GM12878 (cell line): ENCODE measurements around the gene SNAPC4. TPM values are rescaled to one million over a fixed set of nuclear protein-coding genes. Genes with fewer than 3 reads are reported as not detected.

Experiments used
- BRCA1 ChIP-seq: IDR thresholded peaks from 2 replicates; pipeline ENCODE4 v1.6.1; 2011; ENCODE audit warnings: low read depth, low read length, improper control_type of control experiment
- CEBPZ ChIP-seq: fragments of 150-350 bp; IDR thresholded peaks from 2 replicates; pipeline ENCODE4 v1.6.1; 2016; ENCODE audit warnings: low read depth, low read length
- CHD4 ChIP-seq: fragments of 200-600 bp; sonication (generic); IDR thresholded peaks from 2 replicates; pipeline ENCODE4 v1.6.1; 2016; ENCODE audit warnings: mild to moderate bottlenecking
- DPF2 ChIP-seq: fragments of 450-650 bp; IDR thresholded peaks from 2 replicates; pipeline ENCODE4 v1.6.1; 2017; ENCODE audit warnings: mild to moderate bottlenecking
- EP300 ChIP-seq, 2 experiments: fragments of 150-350 bp in 1 of 2; IDR thresholded peaks; 2 replicates each; pipeline ENCODE4 v1.6.1; 2011 to 2012; ENCODE audit warnings: low read depth in 2 of 2, low read length in 2 of 2, borderline replicate concordance in 1 of 2, improper control_type of control experiment in 1 of 2, inconsistent platforms in 1 of 2; ENCODE audit not compliant: control insufficient read depth in 1 of 2
- IRF5 ChIP-seq: fragments of 450-650 bp; IDR thresholded peaks from 2 replicates; pipeline ENCODE4 v1.6.1; 2017; ENCODE audit warnings: borderline replicate concordance
- MTA3 ChIP-seq: IDR thresholded peaks from 2 replicates; pipeline ENCODE4 v1.6.1; 2012; ENCODE audit warnings: low read length, inconsistent platforms, borderline replicate concordance
- NBN ChIP-seq: fragments of 450-650 bp; IDR thresholded peaks from 2 replicates; pipeline ENCODE4 v1.6.1; 2016
- NR2F1 ChIP-seq: fragments of 450-650 bp; conservative IDR thresholded peaks from 2 replicates; pipeline ENCODE4 v1.6.1; 2017; ENCODE audit warnings: mild to moderate bottlenecking
- RAD51 ChIP-seq: fragments of 450-650 bp; IDR thresholded peaks from 2 replicates; pipeline ENCODE4 v1.6.1; 2016; ENCODE audit warnings: moderate library complexity, mild to moderate bottlenecking, inconsistent platforms
- SP1 ChIP-seq: IDR thresholded peaks from one replicate; pipeline ENCODE4 v1.6.1; 2011; ENCODE audit warnings: low read depth, low read length
- SPI1 ChIP-seq: IDR thresholded peaks from 2 replicates; pipeline ENCODE4 v1.6.1; 2011; ENCODE audit warnings: low read depth, mild to moderate bottlenecking, low read length, moderate library complexity, borderline replicate concordance; ENCODE audit not compliant: insufficient read depth
- SREBF2 ChIP-seq: IDR thresholded peaks from 2 replicates; pipeline ENCODE4 v1.6.1; 2012; ENCODE audit warnings: mild to moderate bottlenecking, low read length
- STAT1 ChIP-seq: fragments of 450-650 bp; conservative IDR thresholded peaks from 2 replicates; pipeline ENCODE4 v1.6.1; 2014; ENCODE audit warnings: antibody characterized with exemption, mild to moderate bottlenecking
- TAF1 ChIP-seq: IDR thresholded peaks from 2 replicates; pipeline ENCODE4 v1.6.1; 2011; ENCODE audit warnings: mild to moderate bottlenecking, low read depth, low read length, borderline replicate concordance
- USF1 ChIP-seq: IDR thresholded peaks from 2 replicates; pipeline ENCODE4 v1.6.1; 2011; ENCODE audit warnings: borderline replicate concordance, low read depth, mild to moderate bottlenecking, moderate library complexity, mixed read lengths, low read length; ENCODE audit not compliant: insufficient read depth; ENCODE audit errors: extremely low read length
- ZNF217 ChIP-seq: fragments of 450-650 bp; IDR thresholded peaks from 2 replicates; pipeline ENCODE4 v1.6.1; 2017; ENCODE audit warnings: antibody characterized with exemption, mild to moderate bottlenecking
- ZNF384 ChIP-seq: IDR thresholded peaks from 2 replicates; pipeline ENCODE4 v1.6.1; 2012; ENCODE audit warnings: low read depth, mild to moderate bottlenecking, low read length, improper control_type of control experiment, borderline replicate concordance
- ZZZ3 ChIP-seq: IDR thresholded peaks from 2 replicates; pipeline ENCODE4 v1.6.1; 2011; ENCODE audit warnings: low read depth; ENCODE audit not compliant: control insufficient read depth, insufficient read length
- polyA plus RNA-seq, 11 experiments: library from polyadenylated mRNA; depleted of rRNA in 4 of 11; unstranded in 6 of 11; stranded (reverse) in 5 of 11; fragments of >200 nt; fragmentation: Nextera tagmentation in 4 of 11; fragmentation: Illumina TruSeq in 1 of 11; extraction: Ambion mirVana in 4 of 11; extraction: Trizol in 1 of 11; gene quantifications; 1 replicate in 1 of 11; 2 replicates in 10 of 11; pipeline versions ENCODE4 v1.2.1 to v1.2.3, GENCODE V29; 2011 to 2016; ENCODE audit warnings: inconsistent platforms in 2 of 11, missing spikeins in 2 of 11, low read depth in 1 of 11
- total RNA-seq, 4 experiments: library from RNA; depleted of rRNA in 3 of 4; stranded (reverse); fragments of >200 nt in 3 of 4; fragmentation: Illumina TruSeq in 1 of 4; extraction: Trizol in 1 of 4; gene quantifications; 2 replicates each; pipeline versions ENCODE4 v1.2.1 to v1.2.3, GENCODE V29; 2013 to 2021
- TF ChIP-seq, protein P1 (sequence below): fragments of 450-650 bp; IDR thresholded peaks from 2 replicates; pipeline ENCODE4 v1.6.1; 2016; ENCODE audit warnings: mild to moderate bottlenecking
- TF ChIP-seq, protein P2 (sequence below): fragments of 450-650 bp; IDR thresholded peaks from 2 replicates; pipeline ENCODE4 v1.6.1; 2017; ENCODE audit warnings: mild to moderate bottlenecking, low read depth, inconsistent platforms; ENCODE audit not compliant: poor library complexity, severe bottlenecking

SNAPC4 gene
- total and polyA plus RNA-seq, 10 of the 15 experiments (the other 5 are each of a cell fraction or from before 2014, with no cell fraction given), result 0.42 to 19.8 (median 7.0) TPM

DNA sequence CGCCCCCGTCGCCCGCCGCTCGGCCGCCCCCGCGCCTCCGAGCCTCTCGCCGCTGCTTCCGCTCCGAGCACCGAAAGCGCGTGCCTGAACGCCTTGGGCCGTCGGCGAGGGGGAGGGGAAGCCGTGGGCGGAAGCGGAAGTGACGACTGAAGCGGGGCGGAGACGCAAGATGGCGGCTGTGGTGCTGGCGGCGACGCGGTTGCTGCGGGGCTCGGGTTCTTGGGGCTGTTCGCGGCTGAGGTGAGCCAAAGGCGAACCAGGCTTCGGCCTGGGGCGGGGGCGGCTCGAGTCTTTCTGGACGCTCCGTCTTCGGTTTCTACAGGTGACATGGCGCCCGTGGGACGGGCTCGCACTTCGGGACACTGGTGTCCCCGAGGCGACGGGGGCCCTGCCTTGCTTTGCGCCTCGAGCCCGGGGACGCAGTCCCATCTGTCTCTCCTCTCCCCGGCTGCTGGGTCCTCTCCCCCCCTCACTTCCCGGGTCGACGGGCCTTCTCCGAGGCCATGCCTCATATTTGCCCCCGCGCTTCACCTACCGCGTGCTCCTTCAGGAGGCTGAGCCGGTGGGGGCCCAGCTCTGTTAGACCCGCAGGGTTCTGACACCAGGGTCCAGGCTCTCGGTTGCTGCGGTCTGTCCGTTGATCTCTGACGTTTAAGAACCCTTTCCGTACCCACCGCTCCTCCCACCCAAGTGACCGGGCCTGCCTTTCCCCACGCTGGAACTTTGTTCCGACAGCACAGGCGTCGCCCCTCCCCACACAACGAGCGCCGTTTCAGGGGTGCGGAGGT is 10.7 kb upstream of the SNAPC4 start, which contains the start of the genes ENTR1 and PMPCA (continued):
- TF ChIP-seq CEBPZ (no peak; the same call in 1 of the 2 replicates), RAD51 (no peak), DPF2 (no peak), STAT1 (no peak), ZNF384 (no peak), EP300 (IDR thresholded peaks at IDR 0.05; ENCODE audit: borderline replicate concordance in 1 of 2, control insufficient read depth in 1 of 2, low read depth in 2 of 2, low read length in 2 of 2) (no peak), ZNF217 (no peak), NBN (peak; percentile 71), BRCA1 (no peak), ZZZ3 (no peak), SP1 (peak; percentile 80), SREBF2 (no peak), IRF5 (no peak), TAF1 (peak; percentile 99), USF1 (no peak), CHD4 (no peak), SPI1 (peak; percentile 66), NR2F1 (no peak), MTA3 (no peak)
- TF ChIP-seq, protein P1, sequence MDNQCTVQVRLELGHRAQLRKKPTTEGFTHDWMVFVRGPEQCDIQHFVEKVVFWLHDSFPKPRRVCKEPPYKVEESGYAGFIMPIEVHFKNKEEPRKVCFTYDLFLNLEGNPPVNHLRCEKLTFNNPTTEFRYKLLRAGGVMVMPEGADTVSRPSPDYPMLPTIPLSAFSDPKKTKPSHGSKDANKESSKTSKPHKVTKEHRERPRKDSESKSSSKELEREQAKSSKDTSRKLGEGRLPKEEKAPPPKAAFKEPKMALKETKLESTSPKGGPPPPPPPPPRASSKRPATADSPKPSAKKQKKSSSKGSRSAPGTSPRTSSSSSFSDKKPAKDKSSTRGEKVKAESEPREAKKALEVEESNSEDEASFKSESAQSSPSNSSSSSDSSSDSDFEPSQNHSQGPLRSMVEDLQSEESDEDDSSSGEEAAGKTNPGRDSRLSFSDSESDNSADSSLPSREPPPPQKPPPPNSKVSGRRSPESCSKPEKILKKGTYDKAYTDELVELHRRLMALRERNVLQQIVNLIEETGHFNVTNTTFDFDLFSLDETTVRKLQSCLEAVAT, result no peak
- TF ChIP-seq, protein P2, sequence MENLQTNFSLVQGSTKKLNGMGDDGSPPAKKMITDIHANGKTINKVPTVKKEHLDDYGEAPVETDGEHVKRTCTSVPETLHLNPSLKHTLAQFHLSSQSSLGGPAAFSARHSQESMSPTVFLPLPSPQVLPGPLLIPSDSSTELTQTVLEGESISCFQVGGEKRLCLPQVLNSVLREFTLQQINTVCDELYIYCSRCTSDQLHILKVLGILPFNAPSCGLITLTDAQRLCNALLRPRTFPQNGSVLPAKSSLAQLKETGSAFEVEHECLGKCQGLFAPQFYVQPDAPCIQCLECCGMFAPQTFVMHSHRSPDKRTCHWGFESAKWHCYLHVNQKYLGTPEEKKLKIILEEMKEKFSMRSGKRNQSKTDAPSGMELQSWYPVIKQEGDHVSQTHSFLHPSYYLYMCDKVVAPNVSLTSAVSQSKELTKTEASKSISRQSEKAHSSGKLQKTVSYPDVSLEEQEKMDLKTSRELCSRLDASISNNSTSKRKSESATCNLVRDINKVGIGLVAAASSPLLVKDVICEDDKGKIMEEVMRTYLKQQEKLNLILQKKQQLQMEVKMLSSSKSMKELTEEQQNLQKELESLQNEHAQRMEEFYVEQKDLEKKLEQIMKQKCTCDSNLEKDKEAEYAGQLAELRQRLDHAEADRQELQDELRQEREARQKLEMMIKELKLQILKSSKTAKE, result no peak
